SK-N-SH (cell line): ENCODE data around the gene GALM. TPM values are rescaled to one million over a fixed set of nuclear protein-coding genes. Genes with fewer than 3 reads are reported as not detected.

Experiments
- CTCF ChIA-PET: fragments of 300-600, 350-600 bp; formaldehyde crosslinking; extraction: SDS; loops from one replicate; lab custom pipeline; 2021; lab: Yijun Ruan, JAX
- POLR2A ChIA-PET: fragments of 350-600 bp; sonication (Branson Sonifier 250); formaldehyde crosslinking; extraction: SDS; loops from one replicate; lab custom pipeline; 2020; ENCODE audit warnings: antibody characterized with exemption, inconsistent platforms; lab: Yijun Ruan, JAX
- DNase-seq: peaks from one replicate; pipeline ENCODE4 v3.0.0; 2012
- H2AFZ ChIP-seq: fragments of 200-600 bp; sonication (generic); 2 replicates; pipeline ENCODE4 v1.8.1; 2016; ENCODE audit warnings: antibody characterized with exemption, mild to moderate bottlenecking, low read depth
- H3F3A ChIP-seq: fragments of 200-600 bp; sonication (generic); replicated peaks from 2 replicates; pipeline ENCODE3; 2016; ENCODE audit warnings: antibody characterized with exemption, mild to moderate bottlenecking; ENCODE audit not compliant: insufficient read depth
- H3K27ac ChIP-seq, 2 experiments: fragments of 200-500 bp in 1 of 2; fragments of 200-600 bp in 1 of 2; sonication (Bioruptor generic) in 1 of 2; sonication (generic), shearing (Covaris generic) in 1 of 2; 2 replicates each; pipeline versions ENCODE4 v1.5.1 to v1.6.1; 2014 to 2016; ENCODE audit warnings: low read depth in 2 of 2, inconsistent platforms in 1 of 2, low read length in 1 of 2, mild to moderate bottlenecking in 1 of 2, mixed read lengths in 1 of 2
- H3K27me3 ChIP-seq: fragments of 200-600 bp; sonication (generic), shearing (Covaris generic); 2 replicates; pipeline ENCODE4 v1.6.1; 2016; ENCODE audit warnings: mixed run types; ENCODE audit not compliant: insufficient read depth
- H3K36me3 ChIP-seq, 2 experiments: fragments of 200-500 bp in 1 of 2; fragments of 200-600 bp in 1 of 2; sonication (Bioruptor generic) in 1 of 2; sonication (generic) in 1 of 2; replicated peaks in 1 of 2; 2 replicates each; pipeline versions ENCODE3 to v1.5.1; 2014 to 2016; ENCODE audit warnings: low read length in 1 of 2, mild to moderate bottlenecking in 1 of 2; ENCODE audit not compliant: insufficient read depth in 2 of 2, control insufficient read depth in 1 of 2
- H3K4me1 ChIP-seq, 2 experiments: fragments of 200-500 bp in 1 of 2; fragments of 200-600 bp in 1 of 2; sonication (Bioruptor generic) in 1 of 2; sonication (generic), shearing (Covaris generic) in 1 of 2; 2 replicates each; pipeline versions ENCODE4 v1.5.1 to v1.6.1; 2014 to 2016; ENCODE audit warnings: low read depth in 1 of 2, low read length in 1 of 2, mixed run types in 1 of 2; ENCODE audit not compliant: insufficient read depth in 2 of 2, control insufficient read depth in 1 of 2
- H3K4me2 ChIP-seq: fragments of 200-600 bp; sonication (generic), shearing (Covaris generic); 2 replicates; pipeline ENCODE4 v1.6.1; 2017; ENCODE audit warnings: mixed run types
- H3K4me3 ChIP-seq, 2 experiments: fragments of 200-500 bp in 1 of 2; fragments of 200-600 bp in 1 of 2; sonication (Bioruptor generic) in 1 of 2; sonication (generic), shearing (Covaris generic) in 1 of 2; 2 replicates each; pipeline versions ENCODE4 v1.5.1 to v1.8.1; 2014 to 2016; ENCODE audit warnings: low read depth in 2 of 2, inconsistent platforms in 1 of 2, low read length in 1 of 2, mild to moderate bottlenecking in 1 of 2, mixed read lengths in 1 of 2, moderate library complexity in 1 of 2
- H3K79me2 ChIP-seq: fragments of 200-600 bp; sonication (generic); 2 replicates; pipeline ENCODE4 v1.8.1; 2017; ENCODE audit warnings: mild to moderate bottlenecking; ENCODE audit not compliant: insufficient read depth
- H3K9ac ChIP-seq: fragments of 200-600 bp; sonication (generic); 2 replicates; pipeline ENCODE4 v1.6.1; 2017; ENCODE audit warnings: mixed run types
- H3K9me2 ChIP-seq: fragments of 200-600 bp; sonication (generic); 2 replicates; pipeline ENCODE4 v1.6.1; 2017; ENCODE audit warnings: mixed run types
- H3K9me3 ChIP-seq: fragments of 200-600 bp; sonication (generic); 2 replicates; pipeline ENCODE4 v1.6.1; 2017; ENCODE audit warnings: mixed run types, mild to moderate bottlenecking, moderate library complexity
- H4K20me1 ChIP-seq: fragments of 200-600 bp; sonication (generic); 2 replicates; pipeline ENCODE4 v1.6.1; 2017; ENCODE audit warnings: mild to moderate bottlenecking, mixed run types; ENCODE audit not compliant: insufficient read depth
- ELF1 ChIP-seq: IDR thresholded peaks from 2 replicates; pipeline ENCODE4 v1.4.0; 2012
- FOSL2 ChIP-seq: IDR thresholded peaks from 2 replicates; pipeline ENCODE4 v1.4.0; 2012; ENCODE audit warnings: low read depth, mild to moderate bottlenecking, moderate library complexity, borderline replicate concordance
- GATA2 ChIP-seq: sonication (generic); formaldehyde crosslinking; IDR thresholded peaks from 2 replicates; pipeline ENCODE4 v1.5.0; 2020; ENCODE audit warnings: mild to moderate bottlenecking, missing genetic modification reagents
- IRF3 ChIP-seq: fragments of 150-350 bp; IDR thresholded peaks from 2 replicates; pipeline ENCODE4 v1.6.1; 2016; ENCODE audit warnings: mild to moderate bottlenecking, low read depth, low read length
- MXI1 ChIP-seq: IDR thresholded peaks from 2 replicates; pipeline ENCODE4 v1.6.1; 2012; ENCODE audit warnings: mild to moderate bottlenecking, low read depth, low read length, improper control_type of control experiment
- NFIC ChIP-seq: IDR thresholded peaks from 2 replicates; pipeline ENCODE4 v1.4.0; 2012; ENCODE audit warnings: borderline replicate concordance
- POLR2AphosphoS5 ChIP-seq: IDR thresholded peaks from 2 replicates; pipeline ENCODE4 v1.6.1; 2012; ENCODE audit warnings: low read depth, low read length
- RAD21 ChIP-seq: IDR thresholded peaks from 2 replicates; pipeline ENCODE4 v1.6.1; 2012; ENCODE audit warnings: mild to moderate bottlenecking, low read length
- RCOR1 ChIP-seq: fragments of 150-350 bp; IDR thresholded peaks from 2 replicates; pipeline ENCODE4 v1.6.1; 2017; ENCODE audit warnings: antibody characterized with exemption, low read length
- REST ChIP-seq: IDR thresholded peaks from 2 replicates; pipeline ENCODE4 v1.6.1; 2012; ENCODE audit warnings: mild to moderate bottlenecking, low read depth, low read length, moderate library complexity
- RXRA ChIP-seq: IDR thresholded peaks from 2 replicates; pipeline ENCODE4 v1.4.0; 2012; ENCODE audit warnings: low read depth, mild to moderate bottlenecking, borderline replicate concordance
- SIN3A ChIP-seq: IDR thresholded peaks from 2 replicates; pipeline ENCODE4 v1.6.1; 2012; ENCODE audit warnings: low read depth, mild to moderate bottlenecking, low read length, moderate library complexity, borderline replicate concordance
- TAF1 ChIP-seq: IDR thresholded peaks from 2 replicates; pipeline ENCODE4 v1.6.1; 2012; ENCODE audit warnings: low read depth, mild to moderate bottlenecking, low read length, moderate library complexity, borderline replicate concordance
- TCF12 ChIP-seq: IDR thresholded peaks from 2 replicates; pipeline ENCODE4 v1.4.0; 2012
- USF1 ChIP-seq: IDR thresholded peaks from 2 replicates; pipeline ENCODE4 v1.4.0; 2012; ENCODE audit warnings: low read depth, borderline replicate concordance
- WGBS: methylation state at CpG from one replicate; pipeline ENCODE4 v1.1.6; 2017; ENCODE audit warnings: low lambda C conversion rate; 5-methylcytosine and 5-hydroxymethylcytosine counted together
- polyA plus RNA-seq, 3 experiments: library from polyadenylated mRNA; depleted of rRNA; stranded (reverse); fragments of >200 nt; gene quantifications; 2 replicates each; pipeline ENCODE4 v1.2.3, GENCODE V29; 2012

GALM gene
- polyA plus RNA-seq, 1 of the 3 experiments (the other 2 are of a cell fraction), result 17.9 TPM

- 73% methylated on average over 3 of the region's 3 CpGs for WGBS
Measured at GRCh38 chr2:38661306-38661705, 4.6 kb upstream of the GALM start.

More at GRCh38 chr2:38661306-38661705, 4.6 kb upstream of the GALM start:
- H3K36me3 ChIP-seq, result no peaks in the 10 kb centered on the region
- H3K4me2 ChIP-seq, result no peak overlapping the region
- H3K9me2 ChIP-seq, result no peaks in the 10 kb centered on the region
- H3K27me3 ChIP-seq, result no peaks in the 10 kb centered on the region
- H4K20me1 ChIP-seq, result no peaks in the 10 kb centered on the region
- no peaks in the 10 kb centered on the region for H3K79me2 ChIP-seq
- no peak for DNase-seq
- POLR2A ChIA-PET, result no interaction called here
- no peak overlapping the region for H3K27ac ChIP-seq
- peaks cover 0 to 3% of the 10 kb centered on the region in 2 experiments; a peak in 1 of 4 replicates for H3K4me1 ChIP-seq
- TF ChIP-seq RAD21, result no peak
- no peak for TF ChIP-seq FOSL2
- no peak for TF ChIP-seq REST
- TF ChIP-seq ELF1, result no peak
- no peak for TF ChIP-seq NFIC
- TF ChIP-seq POLR2AphosphoS5, result no peak
- no peak for TF ChIP-seq TCF12
- TF ChIP-seq TAF1, result no peak
- TF ChIP-seq RXRA, result no peak
- no peak for TF ChIP-seq USF1
- TF ChIP-seq GATA2 (CRISPR knock-in tag), result no peak
- TF ChIP-seq RCOR1, result no peak
- no peak for TF ChIP-seq IRF3
- TF ChIP-seq SIN3A, result no peak
- no peak for TF ChIP-seq MXI1
- CTCF ChIA-PET, result interaction anchor here (1.2 to 1.7 kb wide), 3 partner anchors 58 to 346 kb away, joined by 3 to 6 read pairs (median 3); no protein-coding TSS in a partner anchor
- H3K9me3 ChIP-seq, result no peaks in the 10 kb centered on the region
- no peak overlapping the region for H3K9ac ChIP-seq
- no peak overlapping the region for H3K4me3 ChIP-seq
- no peak overlapping the region for H2AFZ ChIP-seq
- H3F3A ChIP-seq, result no peaks in the 10 kb centered on the region
